OCI-LY1 (cell line): ENCODE results near the gene RBKS.

Experiments used
- EZH2 ChIP-seq: fragments of 200-600 bp; sonication (generic), shearing (Covaris generic); IDR thresholded peaks from 2 replicates; pipeline ENCODE4 v1.8.0; 2017; ENCODE audit warnings: borderline replicate concordance, mixed run types, mild to moderate bottlenecking, antibody characterized with exemption, low read length, moderate library complexity, mixed read lengths
- TF ChIP-seq, protein P1 (sequence below): fragments of 200-600 bp; sonication (generic), shearing (Covaris generic); IDR thresholded peaks from 2 replicates; pipeline ENCODE4 v1.5.1; 2017; ENCODE audit warnings: mild to moderate bottlenecking, antibody characterized with exemption, low read length, moderate library complexity, mixed read lengths

GRCh38 chr2:27884601-27885000, 5.6 kb downstream of the RBKS start:
- TF ChIP-seq, protein P1, sequence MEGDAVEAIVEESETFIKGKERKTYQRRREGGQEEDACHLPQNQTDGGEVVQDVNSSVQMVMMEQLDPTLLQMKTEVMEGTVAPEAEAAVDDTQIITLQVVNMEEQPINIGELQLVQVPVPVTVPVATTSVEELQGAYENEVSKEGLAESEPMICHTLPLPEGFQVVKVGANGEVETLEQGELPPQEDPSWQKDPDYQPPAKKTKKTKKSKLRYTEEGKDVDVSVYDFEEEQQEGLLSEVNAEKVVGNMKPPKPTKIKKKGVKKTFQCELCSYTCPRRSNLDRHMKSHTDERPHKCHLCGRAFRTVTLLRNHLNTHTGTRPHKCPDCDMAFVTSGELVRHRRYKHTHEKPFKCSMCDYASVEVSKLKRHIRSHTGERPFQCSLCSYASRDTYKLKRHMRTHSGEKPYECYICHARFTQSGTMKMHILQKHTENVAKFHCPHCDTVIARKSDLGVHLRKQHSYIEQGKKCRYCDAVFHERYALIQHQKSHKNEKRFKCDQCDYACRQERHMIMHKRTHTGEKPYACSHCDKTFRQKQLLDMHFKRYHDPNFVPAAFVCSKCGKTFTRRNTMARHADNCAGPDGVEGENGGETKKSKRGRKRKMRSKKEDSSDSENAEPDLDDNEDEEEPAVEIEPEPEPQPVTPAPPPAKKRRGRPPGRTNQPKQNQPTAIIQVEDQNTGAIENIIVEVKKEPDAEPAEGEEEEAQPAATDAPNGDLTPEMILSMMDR = no peak
- no peak for TF ChIP-seq EZH2
